ENCODE measurements around the gene GPR68.

The GPR68 gene

DNA sequence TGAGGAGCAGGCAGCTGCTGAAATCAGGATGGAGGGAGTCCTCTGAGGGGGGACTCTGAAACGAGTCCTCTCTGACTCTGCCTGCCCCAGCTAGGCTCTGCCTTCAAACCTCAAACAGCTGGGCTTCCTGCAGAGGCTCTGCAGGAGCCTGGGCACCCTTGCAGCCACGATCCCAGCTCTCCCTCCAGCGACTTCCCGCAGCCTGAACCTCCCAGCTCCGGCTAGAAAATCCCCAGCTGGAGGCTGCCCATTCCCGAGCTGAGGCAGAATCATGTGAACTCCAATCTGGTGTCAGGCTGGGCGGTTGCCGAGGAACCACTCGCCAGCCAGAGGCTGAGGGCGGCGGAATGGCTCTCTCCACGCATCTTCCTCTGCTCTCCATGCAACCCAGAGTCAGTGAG lies at the start of gene GPR68:
Gene GPR68 (minus strand): TSS at position 204 of the 401 bp plus-strand sequence. CDS start 9,654 bp downstream, outside the sequence.
- DNase-seq, result peak; percentile 68

DNA sequence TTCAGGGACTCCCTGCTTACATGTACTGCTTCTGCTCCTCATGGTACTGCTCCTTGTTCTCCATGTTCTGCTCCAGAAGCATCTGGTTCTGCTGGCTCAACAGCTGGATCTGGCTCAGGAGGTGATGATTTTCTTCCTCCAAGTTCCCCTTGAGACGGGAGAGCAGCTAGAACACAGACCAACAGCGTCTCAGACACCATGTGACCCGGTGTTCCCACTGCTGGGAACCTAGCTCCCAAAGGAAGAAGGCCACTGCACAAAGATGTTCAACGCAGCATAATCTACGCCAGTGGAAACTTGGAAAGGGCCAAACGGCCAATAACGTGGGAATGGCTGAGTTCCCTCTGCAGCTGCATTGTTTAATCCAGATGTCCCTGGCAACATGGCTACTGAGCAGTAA lies 49.6 kb upstream of the GPR68 start:
- no peak for DNase-seq

GRCh38 chr14:91293281-91293680 lies 48.8 kb upstream of the GPR68 start:
- DNase-seq, result no peak

DNA sequence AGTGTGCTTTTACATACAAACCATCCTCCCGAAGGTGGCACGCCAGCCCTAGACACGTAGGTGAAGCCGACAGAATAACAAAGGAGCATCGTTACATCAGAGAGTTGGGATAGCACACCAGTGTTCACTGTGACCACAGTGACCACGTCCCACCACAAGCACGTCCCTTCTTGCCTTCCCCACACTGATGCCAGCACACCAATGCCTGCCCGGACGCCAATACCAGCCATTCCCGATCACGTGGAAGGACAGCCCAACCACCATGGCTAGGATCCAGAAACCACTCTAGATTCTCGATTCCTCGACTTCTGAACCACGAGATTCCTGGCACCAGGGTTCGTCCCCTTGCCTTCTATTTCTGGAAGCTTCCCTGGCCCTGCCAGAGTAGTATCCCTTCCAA lies 48.0 kb upstream of the GPR68 start:
- DNase-seq, result no peak

- no peak for DNase-seq
These were observed 47.4 kb upstream of the GPR68 start for GRCh38 chr14:91291786-91292405.

GRCh38 chr14:91290986-91291385 lies 46.5 kb upstream of the GPR68 start:
- no peak for DNase-seq

DNA sequence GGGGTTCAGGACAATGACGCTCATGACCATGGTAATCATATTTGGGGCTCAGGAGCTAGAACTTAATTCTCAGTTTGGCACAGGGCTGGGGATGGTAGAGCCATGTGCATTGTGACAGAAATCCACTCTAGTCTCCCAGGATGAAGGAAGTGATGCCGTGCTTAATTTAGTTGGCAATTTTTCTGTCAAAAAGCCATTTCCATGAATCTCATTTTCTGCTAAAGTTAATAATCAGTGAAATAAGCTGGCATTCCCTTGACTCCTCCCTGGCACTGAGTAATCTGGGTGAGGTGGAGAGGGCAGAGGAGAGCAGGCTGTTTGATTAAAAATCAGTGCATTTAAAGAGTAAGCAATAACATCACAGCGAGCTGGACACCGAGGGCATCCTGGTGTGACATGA lies 45.0 kb upstream of the GPR68 start:
- no peak for DNase-seq

DNA sequence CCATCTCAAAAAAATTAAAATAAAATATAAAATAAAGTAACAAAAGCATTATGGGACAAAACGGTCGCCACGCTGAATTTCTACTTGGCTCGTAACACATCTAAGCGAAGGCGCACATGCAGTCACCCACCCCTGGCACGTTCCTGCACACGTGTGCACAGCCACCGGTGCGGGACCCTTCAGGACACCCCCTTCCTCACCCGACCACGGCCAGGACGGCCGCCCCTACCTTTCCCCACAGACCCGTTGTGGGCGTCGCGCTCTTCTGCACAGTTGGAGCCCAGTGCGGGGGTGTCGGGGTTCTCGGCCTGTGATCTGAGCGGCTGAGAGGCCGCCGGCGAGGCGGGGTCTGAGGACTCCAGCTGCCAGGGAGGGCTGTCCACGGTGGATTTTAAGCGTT lies 44.4 kb upstream of the GPR68 start:
- DNase-seq, result no peak

- peak; percentile 85 for DNase-seq
These were observed 42.0 kb upstream of the GPR68 start for GRCh38 chr14:91286530-91286937.

DNA sequence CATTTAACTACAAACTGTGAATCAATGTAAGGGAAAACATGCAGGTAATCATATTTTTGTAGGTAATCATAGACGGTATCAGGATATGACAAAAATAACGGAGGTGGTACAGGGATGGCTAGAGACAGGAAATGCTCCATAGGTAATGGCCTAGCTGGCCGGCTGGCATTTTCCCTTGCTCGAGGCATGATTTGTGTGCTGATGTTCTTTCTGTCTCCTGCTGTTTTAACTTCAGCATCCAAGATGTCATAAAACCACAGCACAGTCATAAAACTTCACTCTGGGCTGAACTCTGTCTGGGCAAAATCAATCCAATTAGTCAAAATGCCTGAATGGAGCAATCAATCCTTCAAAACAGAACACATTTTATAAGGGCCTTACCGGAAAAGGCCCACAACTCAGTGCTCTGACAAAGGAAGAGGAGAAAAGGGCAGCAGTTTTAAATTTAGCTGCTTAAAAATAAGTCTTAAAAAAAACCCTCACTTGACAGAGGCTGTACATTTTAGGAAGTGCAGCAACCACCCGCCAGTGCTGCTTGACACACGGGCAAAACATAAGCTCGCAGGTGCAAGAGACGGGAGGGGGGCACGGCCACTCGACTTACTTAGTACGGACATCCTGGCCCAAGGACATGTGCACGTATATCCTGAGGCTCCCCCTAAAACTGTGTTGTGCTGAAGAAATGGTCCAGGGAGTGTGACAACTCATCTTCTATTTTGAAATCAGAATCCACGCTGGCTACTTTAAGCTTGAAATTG lies 40.5 kb upstream of the GPR68 start:
- peak; percentile 74 for DNase-seq

- DNase-seq, result peak; percentile 91
These were observed 39.8 kb upstream of the GPR68 start for GRCh38 chr14:91284146-91284790.

DNA sequence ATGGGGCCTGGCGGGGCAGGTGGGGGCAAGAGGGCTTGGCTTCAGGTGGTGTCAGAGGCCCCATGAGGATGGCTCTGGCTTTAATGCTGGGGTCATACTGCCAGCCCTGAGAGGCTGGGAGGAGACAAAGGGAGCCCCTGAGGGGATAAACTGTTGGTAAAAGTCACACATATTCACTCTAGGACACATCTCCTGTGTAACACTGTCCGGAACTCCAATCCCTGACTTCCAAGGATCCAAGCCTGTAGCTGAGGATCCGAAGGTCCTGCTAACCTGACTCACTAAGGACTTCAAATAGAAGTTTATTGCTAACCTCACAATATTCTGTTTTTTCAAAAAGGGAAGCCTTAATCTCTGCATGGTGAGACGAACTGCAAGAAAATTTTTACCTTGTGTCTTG lies 39.2 kb upstream of the GPR68 start:
- DNase-seq, result peak; percentile 71

- no peak for DNase-seq
These were observed 38.6 kb upstream of the GPR68 start for GRCh38 chr14:91282954-91283645.

DNA sequence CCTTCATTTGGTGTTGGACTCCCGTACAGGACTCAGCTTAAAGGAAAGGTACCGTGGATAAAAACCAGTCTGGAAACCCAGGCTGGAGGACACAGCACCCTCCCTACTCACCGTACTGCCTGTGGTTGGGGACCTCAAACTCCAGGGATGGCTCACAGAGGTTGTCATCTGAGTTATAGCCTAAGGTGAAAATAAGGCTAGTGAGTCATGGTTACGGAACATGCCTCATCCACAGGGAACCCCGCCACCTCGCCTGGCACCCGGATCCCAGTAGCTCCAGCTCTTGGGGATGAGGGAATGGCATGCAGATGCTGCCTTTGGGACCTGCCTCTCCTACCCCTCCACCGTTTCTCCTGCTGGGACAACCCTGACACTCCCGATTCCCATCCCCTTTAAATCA lies 36.8 kb upstream of the GPR68 start:
- DNase-seq, result peak; percentile 65

GRCh38 chr14:91280129-91280528 lies 35.6 kb upstream of the GPR68 start:
- no peak for DNase-seq

DNA sequence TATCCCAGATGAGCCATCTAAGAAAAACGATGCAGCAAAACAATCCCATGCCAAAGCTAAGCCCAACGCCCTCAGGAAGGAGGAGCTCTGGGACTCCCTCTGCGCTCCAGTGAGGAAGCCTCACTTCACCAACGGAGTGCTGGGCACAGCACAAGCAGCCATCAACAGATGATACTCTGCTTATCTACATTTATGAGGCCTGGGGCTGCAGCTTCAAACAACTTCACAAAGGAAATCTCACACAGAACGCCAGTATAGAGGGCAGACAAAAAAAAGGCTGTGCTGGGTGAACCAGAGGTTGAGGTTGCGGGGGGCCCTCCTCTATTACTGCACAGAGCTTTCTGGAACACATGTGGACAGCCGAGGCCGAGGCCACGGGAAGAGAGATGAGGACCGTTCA lies 34.9 kb upstream of the GPR68 start:
- DNase-seq, result no peak

- no peak for DNase-seq
These were observed 33.8 kb upstream of the GPR68 start for GRCh38 chr14:91278383-91278715.

DNA sequence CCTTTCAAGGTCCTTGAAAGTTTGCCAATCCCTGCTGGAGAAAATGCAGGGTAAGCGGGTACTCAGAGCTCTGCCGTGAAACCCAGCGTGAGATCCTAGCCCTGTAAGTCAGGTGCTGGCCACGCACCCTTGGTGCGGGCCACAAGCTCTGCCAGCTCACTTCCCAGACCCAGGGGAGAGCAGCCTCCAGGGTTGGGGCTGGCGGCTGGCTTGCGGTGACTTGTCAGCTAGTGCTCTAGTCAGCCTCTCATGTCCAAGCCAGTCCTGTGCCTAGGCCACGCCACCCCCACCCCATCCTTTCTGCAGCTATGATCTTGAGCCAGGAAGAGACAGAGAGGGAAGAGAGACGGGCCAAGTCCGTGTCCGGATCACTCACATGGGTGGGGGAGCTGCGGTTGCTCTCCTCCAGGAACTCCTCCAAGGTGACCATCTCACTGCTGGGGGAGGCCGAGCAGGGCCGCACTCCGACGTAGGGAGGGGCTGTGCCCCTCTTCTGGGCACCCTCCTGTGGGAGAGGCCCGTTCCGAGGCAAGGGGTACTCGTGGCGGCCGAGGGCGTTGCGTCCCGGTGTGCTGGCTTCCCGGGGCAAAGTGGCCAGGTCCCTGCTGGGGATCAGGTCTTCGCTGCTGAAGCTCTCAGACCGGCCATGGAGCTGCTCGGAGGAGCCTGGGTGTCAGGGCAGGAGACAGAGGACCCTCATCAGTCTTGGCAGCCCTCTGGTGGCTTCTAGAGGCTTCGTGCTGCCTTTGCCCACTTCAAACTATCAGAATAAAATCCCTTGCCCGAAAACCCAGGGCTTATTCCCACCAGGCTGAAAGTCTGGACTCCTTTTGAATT lies 33.3 kb upstream of the GPR68 start:
- no peak for DNase-seq

DNA sequence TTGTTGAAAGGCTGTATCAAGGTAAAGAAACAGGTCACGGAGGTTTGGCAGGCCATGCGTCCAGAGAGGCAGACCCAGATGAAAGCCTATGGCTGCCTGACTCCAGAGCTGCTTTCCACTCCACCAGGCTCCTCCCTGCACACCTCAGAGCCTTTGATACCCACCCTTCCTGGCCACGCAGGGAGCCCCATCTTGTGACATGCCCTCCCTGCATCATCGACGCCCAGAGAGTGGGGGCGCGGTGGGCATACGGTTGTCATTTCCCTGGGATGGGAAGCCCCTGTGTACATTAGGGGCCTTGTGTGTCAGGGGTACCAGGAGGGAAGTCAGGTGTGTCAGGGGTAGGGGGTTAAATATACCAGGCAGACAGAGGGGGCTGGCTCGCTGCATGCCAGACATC lies 30.3 kb upstream of the GPR68 start:
- no peak for DNase-seq

DNA sequence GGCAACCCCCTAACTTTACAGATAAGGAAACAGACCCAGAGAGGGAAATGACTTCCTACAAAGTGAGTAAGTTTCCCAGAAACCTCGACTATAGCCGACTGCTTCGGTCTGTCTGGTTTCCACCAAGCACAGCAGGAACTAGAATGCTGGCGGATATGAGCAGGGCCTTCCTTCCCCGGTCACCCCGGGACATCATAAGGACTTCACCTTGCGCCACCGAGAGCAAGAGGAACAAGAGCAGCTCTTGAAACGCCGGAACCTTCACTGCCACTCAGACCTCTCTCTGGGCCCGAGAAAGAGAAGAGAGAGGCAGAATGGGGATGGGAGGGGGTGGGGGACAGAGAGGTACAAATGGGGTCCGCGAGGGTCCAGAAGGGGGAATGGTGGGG lies 29.4 kb upstream of the GPR68 start:
- no peak for DNase-seq

DNA sequence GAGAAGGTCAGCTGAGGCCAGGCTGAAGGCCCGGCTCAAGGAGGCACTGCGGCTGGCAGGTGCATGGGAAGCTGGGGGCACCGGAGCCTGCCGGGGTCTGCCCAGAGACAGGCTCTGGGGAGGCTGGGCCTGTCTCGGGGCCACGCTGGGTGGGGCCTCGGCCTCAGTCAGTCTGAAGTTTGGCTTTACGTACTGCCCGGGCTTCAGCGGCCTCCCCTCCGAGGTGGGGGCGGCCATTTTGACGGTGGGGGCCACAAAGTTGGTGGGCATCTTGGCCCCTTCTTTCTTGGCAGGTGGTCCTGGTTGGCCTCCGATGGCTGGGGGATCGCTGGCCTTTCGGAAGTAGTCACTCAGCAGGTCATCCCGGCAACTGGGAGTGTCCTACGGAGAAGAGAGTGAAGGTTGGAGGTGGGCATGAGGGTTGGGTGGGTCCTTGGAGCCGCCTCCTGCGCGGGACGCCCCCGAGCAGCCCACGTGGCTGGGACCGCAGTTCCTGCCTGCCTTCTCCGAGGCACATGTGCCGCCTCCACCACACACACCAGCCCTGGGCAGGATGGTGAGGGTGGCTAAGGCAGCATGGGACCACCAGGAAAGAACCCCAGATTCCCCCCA lies 28.9 kb upstream of the GPR68 start:
- no peak for DNase-seq
